Measurements from ENCODE around the gene TRAF6.

DNA sequence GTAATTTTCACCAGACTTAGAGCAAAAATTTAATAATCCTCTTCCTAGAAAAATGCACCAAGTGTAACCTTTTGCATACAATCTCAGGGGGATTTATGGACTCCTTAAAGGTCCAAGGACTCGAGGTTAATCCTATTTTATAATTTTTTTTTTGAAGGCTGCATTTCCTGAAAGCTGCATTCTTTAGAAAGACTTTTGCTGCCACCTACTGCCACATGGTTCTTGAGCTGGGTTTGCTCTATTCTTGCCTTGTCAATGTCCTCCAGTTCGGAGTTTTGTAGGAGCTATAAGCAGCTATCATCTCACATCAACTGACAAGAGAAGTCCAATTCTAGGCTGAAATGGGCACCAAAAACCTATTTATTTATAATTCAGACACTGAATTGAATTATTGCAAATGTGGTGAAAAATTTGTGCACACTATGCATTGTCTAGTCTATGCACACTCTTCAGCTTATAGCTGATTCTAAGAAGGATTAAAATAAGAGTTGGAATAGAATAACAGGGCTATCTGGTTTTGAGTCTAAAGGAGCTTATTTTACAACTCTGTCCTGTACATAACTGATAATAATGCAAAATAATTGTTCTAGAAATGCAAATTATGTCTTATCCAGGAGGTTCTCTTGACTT, 31.3 kb downstream of the TRAF6 start:
- TF ChIP-seq MTA3 (CRISPR knock-in tag; IDR thresholded peaks at IDR 0.05) (no peak), ZSCAN22 (CRISPR knock-in tag; IDR thresholded peaks at IDR 0.05) (no peak), PAWR (CRISPR knock-in tag; IDR thresholded peaks at IDR 0.05; ENCODE audit: borderline replicate concordance) (no peak), MED13 (CRISPR knock-in tag; IDR thresholded peaks at IDR 0.05) (no peak)

Measured in HepG2 (cell line).